Thyroid gland (tissue), 4 donors: Measurements from ENCODE around the gene ZC3H7A.

Experiments used
- POLR2A ChIP-seq, 2 donors: fragments of 450-650 bp; IDR thresholded peaks; one replicate each; pipeline ENCODE4 v1.6.1; 2017; ENCODE audit warnings: antibody characterized with exemption in 2 of 2, mild to moderate bottlenecking in 2 of 2, moderate library complexity in 1 of 2
- TF ChIP-seq, protein P1 (sequence below), 6 experiments: fragments of 200-600 bp in 3 of 6; fragments of 450-650 bp in 3 of 6; sonication (generic) in 3 of 6; IDR thresholded peaks; one replicate each; pipeline ENCODE4 v1.5.1; 2016 to 2019; ENCODE audit warnings: antibody characterized with exemption in 6 of 6, mild to moderate bottlenecking in 2 of 6, inconsistent platforms in 1 of 6, moderate library complexity in 1 of 6

DNA sequence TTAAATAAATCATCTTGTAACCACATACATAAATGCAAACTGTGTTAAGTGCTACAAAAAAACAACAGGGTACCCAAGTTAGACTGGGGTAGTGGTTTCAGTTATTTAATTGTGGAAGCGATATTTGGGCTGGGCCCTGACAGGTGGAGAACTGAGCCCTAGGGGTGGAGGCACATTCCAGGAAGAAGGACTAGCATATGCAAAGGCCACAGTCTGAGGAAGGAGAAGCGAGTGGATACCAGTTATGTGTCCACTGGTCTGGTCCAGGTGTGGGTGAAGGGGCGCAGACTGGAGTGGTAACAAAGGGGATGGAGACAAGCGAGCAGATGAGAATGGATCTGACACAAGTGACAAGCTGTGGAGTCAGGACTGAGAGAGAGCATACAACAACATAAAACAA is 77.3 kb downstream of the ZC3H7A start:
- TF ChIP-seq, protein P1, sequence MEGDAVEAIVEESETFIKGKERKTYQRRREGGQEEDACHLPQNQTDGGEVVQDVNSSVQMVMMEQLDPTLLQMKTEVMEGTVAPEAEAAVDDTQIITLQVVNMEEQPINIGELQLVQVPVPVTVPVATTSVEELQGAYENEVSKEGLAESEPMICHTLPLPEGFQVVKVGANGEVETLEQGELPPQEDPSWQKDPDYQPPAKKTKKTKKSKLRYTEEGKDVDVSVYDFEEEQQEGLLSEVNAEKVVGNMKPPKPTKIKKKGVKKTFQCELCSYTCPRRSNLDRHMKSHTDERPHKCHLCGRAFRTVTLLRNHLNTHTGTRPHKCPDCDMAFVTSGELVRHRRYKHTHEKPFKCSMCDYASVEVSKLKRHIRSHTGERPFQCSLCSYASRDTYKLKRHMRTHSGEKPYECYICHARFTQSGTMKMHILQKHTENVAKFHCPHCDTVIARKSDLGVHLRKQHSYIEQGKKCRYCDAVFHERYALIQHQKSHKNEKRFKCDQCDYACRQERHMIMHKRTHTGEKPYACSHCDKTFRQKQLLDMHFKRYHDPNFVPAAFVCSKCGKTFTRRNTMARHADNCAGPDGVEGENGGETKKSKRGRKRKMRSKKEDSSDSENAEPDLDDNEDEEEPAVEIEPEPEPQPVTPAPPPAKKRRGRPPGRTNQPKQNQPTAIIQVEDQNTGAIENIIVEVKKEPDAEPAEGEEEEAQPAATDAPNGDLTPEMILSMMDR (IDR thresholded peaks at IDR 0.05), result no peak
- TF ChIP-seq POLR2A (IDR thresholded peaks at IDR 0.05), result no peak
